ENCODE data around the gene ANLN. TPM values are rescaled to one million over a fixed set of nuclear protein-coding genes. Genes with fewer than 3 reads are reported as not detected.

The ANLN gene
- polyA plus RNA-seq, 1 donor from 2014 or later: 5.8 TPM

- H3F3A ChIP-seq (ENCODE audit: insufficient read depth, low read length, poor library complexity, severe bottlenecking): no peaks in the 10 kb centered on the region
- H3K9ac ChIP-seq (ENCODE audit: low read length): no peak overlapping the region
- H3K4me2 ChIP-seq (ENCODE audit: low read length): no peak overlapping the region
- H3K27ac ChIP-seq (ENCODE audit: low read length): no peak overlapping the region
- H3K27me3 ChIP-seq (ENCODE audit: insufficient read depth, low read depth, low read length): no peaks in the 10 kb centered on the region
- H3K4me3 ChIP-seq (ENCODE audit: low read length): no peak overlapping the region
- no peaks in the 10 kb centered on the region for H4K20me1 ChIP-seq (ENCODE audit: insufficient read depth)
- H3K9me2 ChIP-seq (ENCODE audit: insufficient read depth, low read length): no peaks in the 10 kb centered on the region
- H2AFZ ChIP-seq (ENCODE audit: low read depth, low read length): no peak overlapping the region
- no peaks in the 10 kb centered on the region for H3K79me2 ChIP-seq (replicated peaks; ENCODE audit: insufficient read depth, low read length)
- H3K9me3 ChIP-seq (ENCODE audit: low read length): no peaks in the 10 kb centered on the region
- H3K36me3 ChIP-seq (ENCODE audit: insufficient read depth, low read length): no peaks in the 10 kb centered on the region
- no peak for TF ChIP-seq MXI1 (conservative IDR thresholded peaks at IDR 0.05; ENCODE audit: poor library complexity, severe bottlenecking)
- no peak for TF ChIP-seq EP300 (conservative IDR thresholded peaks at IDR 0.05; ENCODE audit: poor library complexity, severe bottlenecking)
- TF ChIP-seq RAD21 (conservative IDR thresholded peaks at IDR 0.05): peak; percentile 78
- TF ChIP-seq POLR2AphosphoS5 (IDR thresholded peaks at IDR 0.05): no peak
- TF ChIP-seq CTCF (IDR thresholded peaks at IDR 0.05; ENCODE audit: poor library complexity, severe bottlenecking): peak; percentile 75
- TF ChIP-seq TAF1 (IDR thresholded peaks at IDR 0.05; ENCODE audit: low read depth): no peak
- no peak for TF ChIP-seq EZH2 (IDR thresholded peaks at IDR 0.05; ENCODE audit: borderline replicate concordance, insufficient read depth, low read length, poor library complexity, severe bottlenecking)
- peak; percentile 81 for TF ChIP-seq SMC3 (conservative IDR thresholded peaks at IDR 0.05; ENCODE audit: poor library complexity)
These were observed 51.2 kb downstream of the ANLN start for GRCh38 chr7:36440880-36441279.

- H3K27me3 ChIP-seq (ENCODE audit: insufficient read depth, low read depth, low read length): no peaks in the 10 kb centered on the region
- H2AFZ ChIP-seq (ENCODE audit: low read depth, low read length): no peak overlapping the region
- H3K27ac ChIP-seq (ENCODE audit: low read length): no peak overlapping the region
- H3K79me2 ChIP-seq (replicated peaks; ENCODE audit: insufficient read depth, low read length): no peaks in the 10 kb centered on the region
- H3K4me2 ChIP-seq (ENCODE audit: low read length): no peak overlapping the region
- H3K9ac ChIP-seq (ENCODE audit: low read length): no peak overlapping the region
- H3K36me3 ChIP-seq (ENCODE audit: insufficient read depth, low read length): no peaks in the 10 kb centered on the region
- no peaks in the 10 kb centered on the region for H3K9me3 ChIP-seq (ENCODE audit: low read length)
- TF ChIP-seq TAF1 (IDR thresholded peaks at IDR 0.05; ENCODE audit: low read depth): no peak
- TF ChIP-seq RAD21 (conservative IDR thresholded peaks at IDR 0.05): no peak
- TF ChIP-seq POLR2AphosphoS5 (IDR thresholded peaks at IDR 0.05): no peak
- TF ChIP-seq SMC3 (conservative IDR thresholded peaks at IDR 0.05; ENCODE audit: poor library complexity): peak; percentile 8
- no peak for TF ChIP-seq EZH2 (IDR thresholded peaks at IDR 0.05; ENCODE audit: borderline replicate concordance, insufficient read depth, low read length, poor library complexity, severe bottlenecking)
- no peak for TF ChIP-seq MXI1 (conservative IDR thresholded peaks at IDR 0.05; ENCODE audit: poor library complexity, severe bottlenecking)
- TF ChIP-seq EP300 (conservative IDR thresholded peaks at IDR 0.05; ENCODE audit: poor library complexity, severe bottlenecking): no peak
- TF ChIP-seq CTCF (IDR thresholded peaks at IDR 0.05; ENCODE audit: poor library complexity, severe bottlenecking): peak; percentile 45
- no peak for TF ChIP-seq REST (IDR thresholded peaks at IDR 0.05; ENCODE audit: borderline replicate concordance)
- H3K4me3 ChIP-seq (ENCODE audit: low read length): no peak overlapping the region
- no peaks in the 10 kb centered on the region for H3K9me2 ChIP-seq (ENCODE audit: insufficient read depth, low read length)
- H4K20me1 ChIP-seq (ENCODE audit: insufficient read depth): no peaks in the 10 kb centered on the region
- H3F3A ChIP-seq (ENCODE audit: insufficient read depth, low read length, poor library complexity, severe bottlenecking): no peaks in the 10 kb centered on the region
These were observed 51.8 kb downstream of the ANLN start for GRCh38 chr7:36441344-36442022.

All from neural cell (in vitro differentiated cells).